HG02623 (cell line): ENCODE results near the gene UNC5CL.

Experiments
- ATAC-seq: cut with Tn5 transposase; IDR thresholded peaks from one replicate; pipeline ENCODE4 v1.9.1; 2021; ENCODE audit warnings: moderate library complexity; ENCODE audit not compliant: unreplicated experiment

Gene UNC5CL

GRCh38 chr6:41039060-41039998 is at the start of gene UNC5CL:
Gene UNC5CL (minus strand): TSS chr6:41039221. CDS start chr6:41035074, 4,147 bp downstream.
- ATAC-seq, result no peak

- ATAC-seq, result no peak
Observed at GRCh38 chr6:41088451-41088850, 49.4 kb upstream of the UNC5CL start.

DNA sequence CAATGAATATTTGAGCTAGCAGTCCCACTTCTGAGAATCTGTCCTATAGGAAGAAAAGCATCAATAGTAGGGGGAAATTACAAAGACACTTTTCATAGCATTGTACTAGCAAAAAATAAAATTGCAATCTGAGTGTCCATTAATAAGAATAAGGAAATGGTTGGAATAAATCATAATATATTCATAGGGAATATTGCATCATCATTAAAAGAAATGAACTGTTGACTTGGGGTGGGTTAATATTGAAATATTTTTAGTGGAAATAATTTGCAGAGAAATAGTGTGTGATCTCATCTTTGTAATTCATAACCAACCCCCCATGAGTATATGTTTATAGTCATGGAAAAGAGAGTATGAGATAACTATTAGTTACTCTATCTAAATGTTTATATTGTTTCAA is 46.2 kb upstream of the UNC5CL start:
- no peak for ATAC-seq

- no peak for ATAC-seq
Observed at GRCh38 chr6:41083072-41083471, 44.1 kb upstream of the UNC5CL start.

- no peak for ATAC-seq
Observed at GRCh38 chr6:41080621-41081020, 41.6 kb upstream of the UNC5CL start.

DNA sequence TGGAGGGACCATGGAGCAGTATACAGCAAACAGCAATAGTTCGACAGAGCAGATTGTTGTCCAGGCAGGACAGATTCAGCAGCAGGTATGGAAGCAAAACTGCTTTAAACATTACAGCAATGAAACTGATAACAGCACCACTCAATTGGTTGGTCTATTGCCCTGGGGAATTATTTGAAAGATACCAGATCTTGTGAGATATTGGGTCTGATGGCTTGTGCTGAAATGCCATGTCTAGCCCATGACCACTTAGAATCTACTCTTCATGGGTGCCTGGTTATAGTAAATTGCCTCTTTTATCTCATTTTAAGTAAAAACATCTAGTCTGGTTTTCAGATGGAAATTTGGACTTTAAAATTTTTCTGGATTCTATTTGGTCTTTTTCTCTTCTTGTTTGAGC is 40.1 kb upstream of the UNC5CL start:
- ATAC-seq, result no peak

- no peak for ATAC-seq
Observed at GRCh38 chr6:41078101-41078500, 39.1 kb upstream of the UNC5CL start.

- no peak for ATAC-seq
Observed at GRCh38 chr6:41077536-41077935, 38.5 kb upstream of the UNC5CL start.

- no peak for ATAC-seq
Observed at GRCh38 chr6:41075651-41076626, 36.9 kb upstream of the UNC5CL start.

GRCh38 chr6:41074692-41075436 is 35.8 kb upstream of the UNC5CL start:
- ATAC-seq, result no peak

- no peak for ATAC-seq
Observed at GRCh38 chr6:41073968-41074691, 35.1 kb upstream of the UNC5CL start.

DNA sequence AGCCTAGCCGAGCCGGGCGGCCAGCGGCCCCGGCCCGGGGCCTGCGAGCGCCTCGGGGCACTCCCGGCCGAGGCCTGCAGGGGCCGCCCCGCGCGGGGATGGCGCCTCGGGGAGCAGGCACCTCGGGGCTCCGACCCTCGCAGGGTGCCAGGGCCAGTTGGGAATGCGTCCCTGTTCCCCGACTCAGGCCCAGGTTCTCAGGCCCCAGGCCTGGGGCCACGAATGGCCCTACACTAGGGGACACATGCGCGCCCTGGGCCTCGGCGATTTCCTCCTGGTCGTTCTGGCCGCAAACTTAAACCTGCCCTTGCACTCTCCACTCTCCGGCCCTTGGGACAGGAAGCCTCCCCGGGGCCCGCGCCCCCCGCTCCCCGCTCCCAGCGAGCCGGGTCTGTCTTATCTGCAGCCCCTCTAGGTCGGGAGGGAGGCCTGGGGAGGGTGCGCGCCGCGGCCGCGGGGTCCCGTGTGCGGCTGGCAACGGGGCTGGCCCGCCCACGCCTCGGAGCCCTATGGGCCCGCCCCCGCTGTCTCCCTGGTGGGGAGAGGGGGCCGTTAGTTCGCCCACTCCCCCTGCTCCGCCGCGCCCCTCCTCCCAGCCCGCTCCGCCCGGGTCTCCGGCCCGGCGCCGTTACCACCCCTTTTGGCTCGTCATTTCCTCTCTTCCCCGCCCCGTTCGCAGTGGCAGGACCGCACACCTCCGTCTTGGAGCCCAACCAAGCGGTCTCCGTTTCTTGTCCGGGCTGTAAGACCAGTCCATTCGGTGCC is 34.4 kb upstream of the UNC5CL start:
- ATAC-seq, result peak; percentile 27

- peak; percentile 46 for ATAC-seq
Observed at GRCh38 chr6:41072836-41073202, 33.8 kb upstream of the UNC5CL start, which contains the start of gene NFYA. Gene NFYA (plus strand): TSS chr6:41072974. CDS start chr6:41079090, 6,116 bp downstream.

- peak; percentile 59 for ATAC-seq
Observed at GRCh38 chr6:41071923-41072835, 33.2 kb upstream of the UNC5CL start, which contains the start of gene OARD1. Gene OARD1 (minus strand): TSS chr6:41072356. CDS start chr6:41071634, 722 bp downstream.

DNA sequence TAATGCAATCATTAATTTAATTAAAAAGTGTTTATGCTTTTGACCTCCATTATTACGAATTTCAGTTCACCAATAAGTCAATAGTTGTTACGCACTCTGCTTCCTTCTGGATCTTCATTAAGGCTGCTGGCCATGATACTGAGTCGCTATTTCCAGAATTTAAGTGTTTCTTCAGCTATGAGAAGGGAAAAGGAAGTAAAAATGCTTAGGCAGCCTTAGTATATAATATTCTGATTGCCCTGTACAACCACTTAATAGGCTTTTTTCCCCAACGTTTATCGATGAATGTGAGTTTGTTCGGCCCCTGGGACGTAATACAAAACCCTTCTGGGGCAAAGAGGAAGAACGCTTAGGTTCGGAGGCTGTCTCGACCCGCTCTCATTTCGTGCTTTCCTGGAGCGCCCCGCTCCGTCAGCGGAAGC is 32.5 kb upstream of the UNC5CL start:
- ATAC-seq, result peak; percentile 21

GRCh38 chr6:41066867-41067304 is 27.9 kb upstream of the UNC5CL start:
- ATAC-seq, result no peak

GRCh38 chr6:41065550-41066026 is 26.6 kb upstream of the UNC5CL start:
- ATAC-seq, result no peak

- ATAC-seq, result no peak
Observed at GRCh38 chr6:41064841-41065240, 25.8 kb upstream of the UNC5CL start.
